T-cell (primary cell): ENCODE data around the gene NR1H4. TPM values are rescaled to one million over a fixed set of nuclear protein-coding genes. Genes with fewer than 3 reads are reported as not detected.

Experiments used
- ATAC-seq, 4 experiments: fragments of 200-7000 bp in 3 of 4; fragments of 150-1000 bp in 1 of 4; cut with Tn5 transposase; replicated peaks in 1 of 4; 1 replicate in 3 of 4; 2 replicates in 1 of 4; pipeline ENCODE4 v1.10.0; 2021; ENCODE audit warnings: moderate library complexity in 3 of 4, mild to moderate bottlenecking in 2 of 4, moderate number of reproducible peaks in 1 of 4
- CTCF ChIA-PET, 2 donors: fragments of 300-600 bp; sonication (Branson Sonifier 250); formaldehyde crosslinking; loops; one replicate each; lab custom pipeline; 2022; ENCODE audit warnings: antibody characterized with exemption in 2 of 2; lab: Charles Lee
- POLR2A ChIA-PET, 2 donors: fragments of 300-600 bp; sonication (Branson Sonifier 250); formaldehyde crosslinking; loops; one replicate each; lab custom pipeline; 2022; ENCODE audit warnings: antibody characterized with exemption in 2 of 2; lab: Charles Lee
- DNase-seq, 35 experiments: peaks; one replicate each; pipeline versions ENCODE4 v3.0.0 to v3.0.0-alpha.2; 2013 to 2023
- H3K27ac ChIP-seq: one replicate; pipeline ENCODE4 v1.5.1; 2013; ENCODE audit warnings: low read length
- H3K27me3 ChIP-seq, 2 experiments: replicated peaks in 1 of 2; 1 replicate in 1 of 2; 2 replicates in 1 of 2; pipeline versions ENCODE4 v1.6.1 to v1.7.0; 2013; ENCODE audit warnings: low read length in 1 of 2, mixed read lengths in 1 of 2; ENCODE audit not compliant: control insufficient read depth in 2 of 2, insufficient read depth in 2 of 2; ENCODE audit errors: extremely low read depth in 1 of 2
- H3K36me3 ChIP-seq, 2 donors: 1 replicate in 1 of 2; 2 replicates in 1 of 2; pipeline versions ENCODE4 v1.6.1 to v1.7.0; 2013; ENCODE audit warnings: low read length in 1 of 2; ENCODE audit not compliant: control insufficient read depth in 2 of 2, insufficient read depth in 1 of 2; ENCODE audit errors: extremely low read depth in 1 of 2
- H3K4me1 ChIP-seq, 2 experiments: 1 replicate in 1 of 2; 2 replicates in 1 of 2; pipeline versions ENCODE4 v1.6.1 to v1.7.0; 2013; ENCODE audit warnings: low read length in 2 of 2, mixed read lengths in 1 of 2; ENCODE audit not compliant: insufficient read depth in 2 of 2, control insufficient read depth in 1 of 2; ENCODE audit errors: extremely low read depth in 1 of 2
- H3K4me3 ChIP-seq, 2 donors: 1 replicate in 1 of 2; 2 replicates in 1 of 2; pipeline versions ENCODE4 v1.5.1 to v1.7.0; 2013; ENCODE audit warnings: mild to moderate bottlenecking in 2 of 2, low read length in 1 of 2, moderate library complexity in 1 of 2; ENCODE audit not compliant: control insufficient read depth in 1 of 2; ENCODE audit errors: extremely low read depth in 1 of 2
- H3K9me3 ChIP-seq: 2 replicates; pipeline ENCODE4 v1.7.0; 2013
- H3K27ac Mint-ChIP-seq, 2 donors: one replicate each; pipeline ENCODE4 v1.8.0; 2020 to 2021; ENCODE audit warnings: mild to moderate bottlenecking in 2 of 2, mixed read lengths in 2 of 2
- H3K27me3 Mint-ChIP-seq, 2 donors: one replicate each; pipeline ENCODE4 v1.8.0; 2021 to 2022; ENCODE audit warnings: mixed read lengths in 2 of 2
- H3K36me3 Mint-ChIP-seq: one replicate; pipeline ENCODE4 v1.8.0; 2021; ENCODE audit warnings: mixed read lengths
- H3K4me1 Mint-ChIP-seq, 3 donors: one replicate each; pipeline ENCODE4 v1.8.0; 2020 to 2022; ENCODE audit warnings: mixed read lengths in 3 of 3, mild to moderate bottlenecking in 1 of 3
- H3K4me3 Mint-ChIP-seq, 3 donors: one replicate each; pipeline ENCODE4 v1.8.0; 2020 to 2022; ENCODE audit warnings: mild to moderate bottlenecking in 3 of 3, mixed read lengths in 3 of 3, moderate library complexity in 3 of 3
- H3K9me3 Mint-ChIP-seq, 3 donors: one replicate each; pipeline ENCODE4 v1.8.0; 2020 to 2022; ENCODE audit warnings: mixed read lengths in 3 of 3
- WGBS: methylation state at CpG from one replicate; pipeline ENCODE4 v1.1.5; 2013; ENCODE audit warnings: missing lambda C conversion rate; ENCODE audit not compliant: insufficient coverage; 5-methylcytosine and 5-hydroxymethylcytosine counted together
- total RNA-seq, 35 experiments: library from RNA in 6 of 35; stranded (reverse) in 6 of 35; fragments of 120-200 nt in 1 of 35; gene quantifications; one replicate each; pipeline versions ENCODE4 v1.2.1 to v1.2.4 and lab custom pipeline; 2013 to 2026

NR1H4 gene
- total RNA-seq, 5 donors from 2014 or later (not counting 1 experiment from before 2014, with no cell fraction given): not detected

- ChIA-PET POLR2A (no interaction called here), CTCF (no interaction called here)
- H3K27ac Mint-ChIP-seq: no peak overlapping the region
- no peaks in the 10 kb centered on the region for H3K4me1 ChIP-seq
- H3K36me3 ChIP-seq: no peaks in the 10 kb centered on the region
- H3K4me3 Mint-ChIP-seq: no peak overlapping the region
- WGBS: no CpG with 5 or more reads among the region's 1 CpG
- no peaks in the 10 kb centered on the region for H3K4me1 Mint-ChIP-seq
- H3K27me3 Mint-ChIP-seq: peaks cover 28 to 36% of the 10 kb centered on the region in 2 donors
- no peak for ATAC-seq
- H3K4me3 ChIP-seq: no peak overlapping the region
- H3K9me3 ChIP-seq: no peaks in the 10 kb centered on the region
- peaks cover 0 to 6% of the 10 kb centered on the region in 2 experiments for H3K27me3 ChIP-seq
- no peaks in the 10 kb centered on the region for H3K36me3 Mint-ChIP-seq
- H3K9me3 Mint-ChIP-seq: no peaks in the 10 kb centered on the region
- H3K27ac ChIP-seq: no peak overlapping the region
- DNase-seq: no peak
Observed at GRCh38 chr12:100448656-100449055, 25.0 kb upstream of the NR1H4 start.

GRCh38 chr12:100450735-100451134 lies 22.9 kb upstream of the NR1H4 start:
- no peak overlapping the region for H3K4me3 Mint-ChIP-seq
- WGBS: 63% methylated on average over 2 of the region's 3 CpGs
- H3K27me3 ChIP-seq: peaks cover 0 to 6% of the 10 kb centered on the region in 2 experiments
- no peaks in the 10 kb centered on the region for H3K36me3 ChIP-seq
- no peak for ATAC-seq
- CTCF ChIA-PET: no interaction called here
- H3K4me1 ChIP-seq: no peaks in the 10 kb centered on the region
- H3K27ac Mint-ChIP-seq: no peak overlapping the region
- POLR2A ChIA-PET: no interaction called here
- H3K4me3 ChIP-seq: no peak overlapping the region
- H3K27me3 Mint-ChIP-seq: peaks cover 22 to 28% of the 10 kb centered on the region in 2 donors
- no peaks in the 10 kb centered on the region for H3K9me3 ChIP-seq
- no peaks in the 10 kb centered on the region for H3K4me1 Mint-ChIP-seq
- DNase-seq: no peak
- H3K27ac ChIP-seq: no peak overlapping the region
- H3K36me3 Mint-ChIP-seq: no peaks in the 10 kb centered on the region
- H3K9me3 Mint-ChIP-seq: no peaks in the 10 kb centered on the region

DNA sequence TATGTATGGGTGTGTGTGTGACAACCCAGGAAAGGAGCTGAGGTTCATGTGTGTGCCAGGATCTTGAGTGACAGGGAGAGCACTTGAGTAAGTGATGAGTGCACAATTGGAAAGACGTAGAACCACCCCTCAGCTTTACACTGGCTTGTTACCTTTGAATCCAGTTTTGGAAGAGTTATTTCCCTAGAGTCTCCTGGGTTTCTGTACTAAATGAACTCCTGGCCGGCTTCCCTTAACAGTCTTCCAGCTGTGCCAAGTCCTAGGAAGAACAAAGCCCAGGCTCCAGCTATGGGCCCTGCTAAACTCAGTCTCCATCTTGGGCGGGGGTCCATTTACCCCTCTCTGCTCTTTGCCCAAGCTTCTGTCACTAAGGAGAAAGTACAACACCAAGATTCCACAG lies 19.7 kb upstream of the NR1H4 start:
- Histone ChIP-seq H3K4me3 (no peak overlapping the region), H3K36me3 (no peaks in the 10 kb centered on the region), H3K27me3 (no peaks in the 10 kb centered on the region), H3K9me3 (no peaks in the 10 kb centered on the region), H3K27ac (no peak overlapping the region), H3K4me1 (no peaks in the 10 kb centered on the region)
- Mint-ChIP-seq H3K9me3 (no peaks in the 10 kb centered on the region), H3K27ac (no peak overlapping the region), H3K36me3 (no peaks in the 10 kb centered on the region), H3K4me3 (no peak overlapping the region), H3K4me1 (no peaks in the 10 kb centered on the region), H3K27me3 (peaks cover 7 to 14% of the 10 kb centered on the region in 2 donors)
- ATAC-seq: no peak
- DNase-seq: no peak
- 100% methylated on average over 1 of the region's 3 CpGs for WGBS
- CTCF ChIA-PET: no interaction called here
- POLR2A ChIA-PET: no interaction called here

GRCh38 chr12:100455896-100456295 lies 17.8 kb upstream of the NR1H4 start:
- H3K4me1 Mint-ChIP-seq: no peaks in the 10 kb centered on the region
- ChIA-PET CTCF (no interaction called here), POLR2A (no interaction called here)
- H3K4me3 ChIP-seq: no peak overlapping the region
- no peak for ATAC-seq
- H3K4me3 Mint-ChIP-seq: no peak overlapping the region
- DNase-seq: no peak
- no peak overlapping the region for H3K27ac ChIP-seq
- no peaks in the 10 kb centered on the region for H3K4me1 ChIP-seq
- H3K9me3 Mint-ChIP-seq: no peaks in the 10 kb centered on the region
- H3K9me3 ChIP-seq: no peaks in the 10 kb centered on the region
- no peaks in the 10 kb centered on the region for H3K36me3 ChIP-seq
- H3K27me3 ChIP-seq: no peaks in the 10 kb centered on the region
- peaks cover 4 to 7% of the 10 kb centered on the region in 2 donors for H3K27me3 Mint-ChIP-seq
- no peaks in the 10 kb centered on the region for H3K36me3 Mint-ChIP-seq
- no peak overlapping the region for H3K27ac Mint-ChIP-seq
- 63% methylated on average over 1 of the region's 3 CpGs for WGBS

- H3K4me3 Mint-ChIP-seq: no peak overlapping the region
- H3K36me3 ChIP-seq: no peaks in the 10 kb centered on the region
- POLR2A ChIA-PET: no interaction called here
- no peaks in the 10 kb centered on the region for H3K9me3 Mint-ChIP-seq
- H3K27me3 Mint-ChIP-seq: peaks cover 5 to 10% of the 10 kb centered on the region in 2 donors
- H3K27ac ChIP-seq: no peak overlapping the region
- H3K4me1 Mint-ChIP-seq: no peaks in the 10 kb centered on the region
- no peaks in the 10 kb centered on the region for H3K4me1 ChIP-seq
- H3K36me3 Mint-ChIP-seq: no peaks in the 10 kb centered on the region
- CTCF ChIA-PET: no interaction called here
- no peak overlapping the region for H3K27ac Mint-ChIP-seq
- H3K9me3 ChIP-seq: no peaks in the 10 kb centered on the region
- DNase-seq (no peak), ATAC-seq (no peak)
- H3K4me3 ChIP-seq: no peak overlapping the region
- H3K27me3 ChIP-seq: no peaks in the 10 kb centered on the region
- WGBS: 29% methylated on average over 1 of the region's 4 CpGs
Observed at GRCh38 chr12:100458191-100458590, 15.5 kb upstream of the NR1H4 start.

DNA sequence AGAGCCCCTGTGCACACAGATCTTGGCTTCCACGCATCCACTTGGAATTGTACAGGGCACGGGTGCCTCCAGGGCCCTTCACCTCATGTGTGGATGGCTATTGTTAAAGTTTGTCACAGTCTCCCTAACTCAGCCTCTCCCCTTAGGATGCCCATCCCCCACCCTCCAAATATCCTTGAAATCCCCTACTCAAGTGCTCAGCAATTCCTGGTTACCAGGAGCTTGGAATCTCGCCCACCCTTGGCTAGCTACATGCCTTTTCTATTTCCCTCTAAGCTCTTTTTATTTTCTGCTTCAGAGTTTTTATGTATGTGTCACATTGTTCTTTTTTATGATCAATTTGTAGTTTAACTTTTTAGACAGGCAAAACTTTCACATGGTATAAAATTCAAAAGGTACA lies 13.0 kb upstream of the NR1H4 start:
- Histone ChIP-seq H3K4me1 (no peaks in the 10 kb centered on the region), H3K27ac (no peak overlapping the region), H3K9me3 (no peaks in the 10 kb centered on the region), H3K4me3 (no peak overlapping the region), H3K36me3 (no peaks in the 10 kb centered on the region), H3K27me3 (no peaks in the 10 kb centered on the region)
- ChIA-PET CTCF (no interaction called here), POLR2A (no interaction called here)
- H3K36me3 Mint-ChIP-seq: no peaks in the 10 kb centered on the region
- no peak for ATAC-seq
- H3K4me1 Mint-ChIP-seq: no peaks in the 10 kb centered on the region
- H3K9me3 Mint-ChIP-seq: no peaks in the 10 kb centered on the region
- no peak for DNase-seq
- no peak overlapping the region for H3K4me3 Mint-ChIP-seq
- H3K27ac Mint-ChIP-seq: no peak overlapping the region
- no CpG with 5 or more reads among the region's 3 CpGs for WGBS
- H3K27me3 Mint-ChIP-seq: peaks cover 5 to 10% of the 10 kb centered on the region in 2 donors

DNA sequence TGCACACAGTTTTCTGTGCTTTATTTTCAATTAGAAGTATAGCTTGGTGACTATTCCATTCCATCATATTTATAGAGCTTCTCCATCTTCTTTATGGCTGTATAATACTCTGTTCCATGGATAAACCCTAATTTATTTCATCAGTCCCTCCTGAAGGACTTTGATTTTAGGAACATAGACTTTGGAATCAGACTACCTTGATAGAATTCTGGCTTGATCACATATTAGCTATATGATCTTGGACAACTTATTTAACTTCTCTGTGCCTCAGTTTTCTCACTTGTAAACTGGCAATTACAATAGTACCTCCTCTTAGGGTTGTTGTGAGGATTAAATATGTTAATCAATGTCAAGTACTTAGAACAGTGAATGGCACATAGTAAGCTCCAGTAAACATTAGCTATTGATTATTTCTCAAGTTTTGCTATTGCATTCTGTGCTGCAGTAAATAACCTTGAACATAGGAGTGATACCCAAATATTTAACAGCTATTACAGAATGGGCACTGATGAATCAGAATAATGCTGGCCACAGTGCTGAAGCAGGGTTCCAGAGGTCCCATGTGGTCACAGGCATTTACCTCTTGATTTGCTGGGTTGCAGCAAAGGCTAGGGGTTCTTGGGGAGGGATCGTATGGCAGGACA lies 12.2 kb upstream of the NR1H4 start:
- Mint-ChIP-seq H3K9me3 (no peaks in the 10 kb centered on the region), H3K36me3 (no peaks in the 10 kb centered on the region), H3K27ac (no peak overlapping the region), H3K4me1 (no peaks in the 10 kb centered on the region), H3K4me3 (no peak overlapping the region), H3K27me3 (peaks cover 5 to 10% of the 10 kb centered on the region in 2 donors)
- ChIA-PET CTCF (no interaction called here), POLR2A (no interaction called here)
- H3K9me3 ChIP-seq: no peaks in the 10 kb centered on the region
- no peaks in the 10 kb centered on the region for H3K27me3 ChIP-seq
- DNase-seq (no peak), ATAC-seq (no peak)
- H3K27ac ChIP-seq: no peak overlapping the region
- no peaks in the 10 kb centered on the region for H3K36me3 ChIP-seq
- no CpG with 5 or more reads among the region's 1 CpG for WGBS
- no peak overlapping the region for H3K4me3 ChIP-seq
- no peaks in the 10 kb centered on the region for H3K4me1 ChIP-seq
